ENCODE measurements around the gene EPB41L1. TPM values are rescaled to one million over a fixed set of nuclear protein-coding genes. Genes with fewer than 3 reads are reported as not detected.

Gene EPB41L1
- total RNA-seq, 2 donors from 2014 or later, result 32.3 to 36.7 TPM

GRCh38 chr20:36260316-36260715, 105.8 kb downstream of the EPB41L1 start:
- Histone ChIP-seq H3K4me3 (ENCODE audit: low read length) (no peak overlapping the region), H3K36me3 (ENCODE audit: control insufficient read depth, insufficient read depth, low read length) (peaks cover 13% of the 10 kb centered on the region), H3K4me1 (ENCODE audit: control insufficient read depth, insufficient read depth, low read length) (peaks cover 4% of the 10 kb centered on the region), H3K27ac (ENCODE audit: low read depth, low read length) (no peak overlapping the region), H3K9ac (ENCODE audit: extremely low read depth, low read length, poor library complexity, severe bottlenecking) (no peak overlapping the region), H3K9me3 (ENCODE audit: control insufficient read depth, low read length) (no peaks in the 10 kb centered on the region), H3K27me3 (ENCODE audit: control insufficient read depth, insufficient read depth, low read length, poor library complexity, severe bottlenecking) (peaks cover 4% of the 10 kb centered on the region)
- Mint-ChIP-seq H3K4me1 (peaks cover 15% of the 10 kb centered on the region), H3K27me3 (ENCODE audit: insufficient read depth) (peaks cover 22% of the 10 kb centered on the region), H3K36me3 (ENCODE audit: low read depth) (peaks cover 17% of the 10 kb centered on the region), H3K27ac (no peak overlapping the region), H3K4me3 (no peak overlapping the region), H3K9me3 (no peaks in the 10 kb centered on the region)
- 83 to 90% methylated on average over 7 of the region's 7 CpGs for WGBS, 2 experiments (ENCODE audit: insufficient coverage in 1 of 2, insufficient read length in 1 of 2)
- DNase-seq, result no peak
- TF ChIP-seq CTCF (conservative IDR thresholded peaks at IDR 0.05), result no peak

- no peak for DNase-seq
- no peak for TF ChIP-seq CTCF (conservative IDR thresholded peaks at IDR 0.05)
- H3K4me1 ChIP-seq (ENCODE audit: control insufficient read depth, insufficient read depth, low read length), result peaks cover 4% of the 10 kb centered on the region
Observed at GRCh38 chr20:36261389-36262105, 107.0 kb downstream of the EPB41L1 start.

GRCh38 chr20:36262440-36262839, 107.9 kb downstream of the EPB41L1 start:
- no peaks in the 10 kb centered on the region for H3K36me3 ChIP-seq (ENCODE audit: control insufficient read depth, insufficient read depth, low read length)
- no peak overlapping the region for H3K27ac ChIP-seq (ENCODE audit: low read depth, low read length)
- TF ChIP-seq CTCF (conservative IDR thresholded peaks at IDR 0.05), result no peak
- peaks cover 15% of the 10 kb centered on the region for H3K4me1 Mint-ChIP-seq
- H3K9ac ChIP-seq (ENCODE audit: extremely low read depth, low read length, poor library complexity, severe bottlenecking), result no peak overlapping the region
- H3K36me3 Mint-ChIP-seq (ENCODE audit: low read depth), result no peaks in the 10 kb centered on the region
- H3K4me1 ChIP-seq (ENCODE audit: control insufficient read depth, insufficient read depth, low read length), result peaks cover 4% of the 10 kb centered on the region
- H3K9me3 ChIP-seq (ENCODE audit: control insufficient read depth, low read length), result no peaks in the 10 kb centered on the region
- peaks cover 25% of the 10 kb centered on the region for H3K27me3 Mint-ChIP-seq (ENCODE audit: insufficient read depth)
- peaks cover 4% of the 10 kb centered on the region for H3K27me3 ChIP-seq (ENCODE audit: control insufficient read depth, insufficient read depth, low read length, poor library complexity, severe bottlenecking)
- DNase-seq, result no peak
- H3K4me3 Mint-ChIP-seq, result no peak overlapping the region
- no peak overlapping the region for H3K27ac Mint-ChIP-seq
- WGBS, 2 experiments (ENCODE audit: insufficient coverage in 1 of 2, insufficient read length in 1 of 2), result 94 to 96% methylated on average over 11 to 12 of the region's 12 CpGs
- no peaks in the 10 kb centered on the region for H3K9me3 Mint-ChIP-seq
- no peak overlapping the region for H3K4me3 ChIP-seq (ENCODE audit: low read length)

More at GRCh38 chr20:36261389-36262105, 107.0 kb downstream of the EPB41L1 start:
- Histone ChIP-seq H3K4me3 (ENCODE audit: low read length) (no peak overlapping the region), H3K9me3 (ENCODE audit: control insufficient read depth, low read length) (no peaks in the 10 kb centered on the region), H3K27me3 (ENCODE audit: control insufficient read depth, insufficient read depth, low read length, poor library complexity, severe bottlenecking) (peaks cover 4% of the 10 kb centered on the region), H3K36me3 (ENCODE audit: control insufficient read depth, insufficient read depth, low read length) (peaks cover 2% of the 10 kb centered on the region), H3K27ac (ENCODE audit: low read depth, low read length) (no peak overlapping the region), H3K9ac (ENCODE audit: extremely low read depth, low read length, poor library complexity, severe bottlenecking) (no peak overlapping the region)
- 92 to 94% methylated on average over 11 to 12 of the region's 12 CpGs for WGBS, 2 experiments (ENCODE audit: insufficient coverage in 1 of 2, insufficient read length in 1 of 2)
- Mint-ChIP-seq H3K27ac (no peak overlapping the region), H3K4me1 (peaks cover 15% of the 10 kb centered on the region), H3K27me3 (ENCODE audit: insufficient read depth) (peaks cover 25% of the 10 kb centered on the region), H3K36me3 (ENCODE audit: low read depth) (peaks cover 8% of the 10 kb centered on the region), H3K4me3 (no peak overlapping the region), H3K9me3 (no peaks in the 10 kb centered on the region)
